ENCODE results near the gene OLR1.

- TF ChIP-seq CTCF (IDR thresholded peaks at IDR 0.05), result no peak
- no peak for TF ChIP-seq POLR2A (IDR thresholded peaks at IDR 0.05)
Measured at GRCh38 chr12:10110256-10110844, 61.6 kb downstream of the OLR1 start.
